Measurements from ENCODE around the gene HDGFL2.
A peak's percentile ranks its signal among the peaks of the same experiment; 100 is the strongest.

HDGFL2 gene

GRCh38 chr19:4494691-4495064 lies 22.6 kb downstream of the HDGFL2 start:
- Mint-ChIP-seq H3K9me3 (no peaks in the 10 kb centered on the region), H3K36me3 (peaks cover 13% of the 10 kb centered on the region), H3K4me3 (no peak overlapping the region), H3K27me3 (no peaks in the 10 kb centered on the region), H3K4me1 (no peaks in the 10 kb centered on the region), H3K27ac (no peak overlapping the region)
- DNase-seq (ENCODE audit: low spot score in 2 of 2) (no peak), ATAC-seq (ENCODE audit: low read depth) (no peak)

GRCh38 chr19:4495471-4495870 lies 23.4 kb downstream of the HDGFL2 start:
- Mint-ChIP-seq H3K36me3 (peaks cover 16% of the 10 kb centered on the region), H3K4me1 (no peaks in the 10 kb centered on the region), H3K4me3 (no peak overlapping the region), H3K9me3 (no peaks in the 10 kb centered on the region), H3K27ac (no peak overlapping the region), H3K27me3 (no peaks in the 10 kb centered on the region)
- ATAC-seq (ENCODE audit: low read depth) (peak; percentile 51), DNase-seq (ENCODE audit: low spot score in 2 of 2) (no peak)

GRCh38 chr19:4496304-4496703 lies 24.2 kb downstream of the HDGFL2 start:
- DNase-seq (ENCODE audit: low spot score in 2 of 2) (no peak), ATAC-seq (ENCODE audit: low read depth) (no peak)
- no peak overlapping the region for H3K4me3 Mint-ChIP-seq
- no peaks in the 10 kb centered on the region for H3K4me1 Mint-ChIP-seq
- H3K9me3 Mint-ChIP-seq, result no peaks in the 10 kb centered on the region
- H3K36me3 Mint-ChIP-seq, result peaks cover 15% of the 10 kb centered on the region
- no peaks in the 10 kb centered on the region for H3K27me3 Mint-ChIP-seq
- no peak overlapping the region for H3K27ac Mint-ChIP-seq

- H3K9me3 Mint-ChIP-seq, result no peaks in the 10 kb centered on the region
- H3K27me3 Mint-ChIP-seq, result no peaks in the 10 kb centered on the region
- H3K4me1 Mint-ChIP-seq, result no peaks in the 10 kb centered on the region
- no peak overlapping the region for H3K27ac Mint-ChIP-seq
- DNase-seq (ENCODE audit: low spot score in 2 of 2) (no peak), ATAC-seq (ENCODE audit: low read depth) (no peak)
- peaks cover 15% of the 10 kb centered on the region for H3K36me3 Mint-ChIP-seq
- H3K4me3 Mint-ChIP-seq, result no peak overlapping the region
Measured at GRCh38 chr19:4497770-4498389, 25.8 kb downstream of the HDGFL2 start.

GRCh38 chr19:4498694-4499093 lies 26.6 kb downstream of the HDGFL2 start:
- H3K36me3 Mint-ChIP-seq, result peaks cover 15% of the 10 kb centered on the region
- no peak overlapping the region for H3K27ac Mint-ChIP-seq
- H3K4me1 Mint-ChIP-seq, result no peaks in the 10 kb centered on the region
- H3K27me3 Mint-ChIP-seq, result no peaks in the 10 kb centered on the region
- no peak for ATAC-seq (ENCODE audit: low read depth)
- no peaks in the 10 kb centered on the region for H3K9me3 Mint-ChIP-seq
- no peak overlapping the region for H3K4me3 Mint-ChIP-seq
- no peak for DNase-seq (ENCODE audit: low spot score in 2 of 2)

GRCh38 chr19:4499318-4499717 lies 27.2 kb downstream of the HDGFL2 start:
- no peak overlapping the region for H3K27ac Mint-ChIP-seq
- peaks cover 15% of the 10 kb centered on the region for H3K36me3 Mint-ChIP-seq
- H3K9me3 Mint-ChIP-seq, result no peaks in the 10 kb centered on the region
- no peaks in the 10 kb centered on the region for H3K27me3 Mint-ChIP-seq
- ATAC-seq (ENCODE audit: low read depth), result no peak
- no peak overlapping the region for H3K4me3 Mint-ChIP-seq
- H3K4me1 Mint-ChIP-seq, result no peaks in the 10 kb centered on the region
- no peak for DNase-seq (ENCODE audit: low spot score in 2 of 2)

GRCh38 chr19:4499855-4500254 lies 27.8 kb downstream of the HDGFL2 start:
- ATAC-seq (ENCODE audit: low read depth), result no peak
- Mint-ChIP-seq H3K27me3 (no peaks in the 10 kb centered on the region), H3K36me3 (peaks cover 12% of the 10 kb centered on the region), H3K27ac (no peak overlapping the region), H3K4me1 (no peaks in the 10 kb centered on the region), H3K4me3 (no peak overlapping the region), H3K9me3 (no peaks in the 10 kb centered on the region)
- DNase-seq (ENCODE audit: low spot score in 2 of 2), result no peak

- H3K4me1 Mint-ChIP-seq, result no peaks in the 10 kb centered on the region
- H3K4me3 Mint-ChIP-seq, result no peak overlapping the region
- no peaks in the 10 kb centered on the region for H3K9me3 Mint-ChIP-seq
- no peaks in the 10 kb centered on the region for H3K27me3 Mint-ChIP-seq
- no peak for ATAC-seq (ENCODE audit: low read depth)
- peaks cover 20% of the 10 kb centered on the region for H3K36me3 Mint-ChIP-seq
- no peak overlapping the region for H3K27ac Mint-ChIP-seq
- no peak for DNase-seq (ENCODE audit: low spot score in 2 of 2)
Measured at GRCh38 chr19:4500841-4501591, 28.9 kb downstream of the HDGFL2 start.

- DNase-seq (ENCODE audit: low spot score in 2 of 2) (no peak), ATAC-seq (ENCODE audit: low read depth) (no peak)
- peaks cover 24% of the 10 kb centered on the region for H3K36me3 Mint-ChIP-seq
- H3K9me3 Mint-ChIP-seq, result peaks cover 2% of the 10 kb centered on the region
- H3K4me3 Mint-ChIP-seq, result no peak overlapping the region
- no peak overlapping the region for H3K27ac Mint-ChIP-seq
- no peaks in the 10 kb centered on the region for H3K27me3 Mint-ChIP-seq
- H3K4me1 Mint-ChIP-seq, result peaks cover 3% of the 10 kb centered on the region
Measured at GRCh38 chr19:4501691-4502090, 29.6 kb downstream of the HDGFL2 start.

GRCh38 chr19:4502282-4503131 lies 30.4 kb downstream of the HDGFL2 start:
- no peak for ATAC-seq (ENCODE audit: low read depth)
- H3K4me3 Mint-ChIP-seq, result no peak overlapping the region
- peaks cover 2% of the 10 kb centered on the region for H3K9me3 Mint-ChIP-seq
- no peak for DNase-seq (ENCODE audit: low spot score in 2 of 2)
- peaks cover 3% of the 10 kb centered on the region for H3K4me1 Mint-ChIP-seq
- no peak overlapping the region for H3K27ac Mint-ChIP-seq
- H3K36me3 Mint-ChIP-seq, result peaks cover 24% of the 10 kb centered on the region
- H3K27me3 Mint-ChIP-seq, result no peaks in the 10 kb centered on the region

- H3K27me3 Mint-ChIP-seq, result no peaks in the 10 kb centered on the region
- ATAC-seq (ENCODE audit: low read depth), result no peak
- no peak overlapping the region for H3K27ac Mint-ChIP-seq
- peaks cover 2% of the 10 kb centered on the region for H3K9me3 Mint-ChIP-seq
- peaks cover 3% of the 10 kb centered on the region for H3K4me1 Mint-ChIP-seq
- H3K36me3 Mint-ChIP-seq, result peaks cover 20% of the 10 kb centered on the region
- no peak for DNase-seq (ENCODE audit: low spot score in 2 of 2)
- H3K4me3 Mint-ChIP-seq, result no peak overlapping the region
Measured at GRCh38 chr19:4503132-4503824, 31.2 kb downstream of the HDGFL2 start.

GRCh38 chr19:4503825-4504170 lies 31.7 kb downstream of the HDGFL2 start:
- Mint-ChIP-seq H3K4me1 (peaks cover 3% of the 10 kb centered on the region), H3K4me3 (no peak overlapping the region), H3K27me3 (no peaks in the 10 kb centered on the region), H3K27ac (no peak overlapping the region), H3K36me3 (peaks cover 20% of the 10 kb centered on the region), H3K9me3 (peaks cover 2% of the 10 kb centered on the region)
- ATAC-seq (ENCODE audit: low read depth) (no peak), DNase-seq (ENCODE audit: low spot score in 2 of 2) (no peak)

- Mint-ChIP-seq H3K27ac (no peak overlapping the region), H3K4me3 (no peak overlapping the region), H3K27me3 (no peaks in the 10 kb centered on the region), H3K9me3 (peaks cover 2% of the 10 kb centered on the region), H3K36me3 (peaks cover 20% of the 10 kb centered on the region), H3K4me1 (peaks cover 3% of the 10 kb centered on the region)
- DNase-seq (ENCODE audit: low spot score in 2 of 2) (no peak), ATAC-seq (ENCODE audit: low read depth) (no peak)
Measured at GRCh38 chr19:4504297-4504701, 32.2 kb downstream of the HDGFL2 start.
